Endothelial cell of umbilical vein (primary cell): Measurements from ENCODE around the gene PABPC4L. TPM values are rescaled to one million over a fixed set of nuclear protein-coding genes. Genes with fewer than 3 reads are reported as not detected.

ENCODE experiments used
- BruUV-seq: library from RNA; stranded (reverse); fragments of 400-500 nt; replicated peaks from 2 replicates; lab custom pipeline; 2021; lab: Mats Ljungman, UMichigan
- CTCF ChIA-PET: fragments of 300-600, 350-600 bp; sonication (Branson Sonifier 250); formaldehyde crosslinking; loops from one replicate; lab custom pipeline; 2021; ENCODE audit warnings: antibody characterized with exemption, inconsistent platforms; lab: Charles Lee
- POLR2A ChIA-PET: fragments of 300-600, 350-600 bp; sonication (Branson Sonifier 250); formaldehyde crosslinking; loops from one replicate; lab custom pipeline; 2021; ENCODE audit warnings: antibody characterized with exemption, inconsistent platforms; lab: Charles Lee
- DNase-seq: peaks from one replicate; pipeline ENCODE4 v3.0.0-alpha.2; 2011; ENCODE audit warnings: low read depth, low spot score
- FAIRE-seq: peaks from 2 replicates; lab custom pipeline; 2011; peaks lifted over from hg19 to GRCh38; lab: Jason Lieb, UNC
- H2AFZ ChIP-seq: 2 replicates; pipeline ENCODE4 v1.6.0; 2012; ENCODE audit warnings: low read depth, low read length, control low read depth, inconsistent platforms
- H3K27ac ChIP-seq: 2 replicates; pipeline ENCODE4 v1.5.1; 2011; ENCODE audit warnings: low read depth, mild to moderate bottlenecking, control low read depth, low read length, moderate library complexity; ENCODE audit not compliant: insufficient read depth
- H3K27me3 ChIP-seq, 2 experiments: 2 replicates each; pipeline versions ENCODE4 v1.6.0 to v1.6.1; 2011; ENCODE audit warnings: low read length in 2 of 2, mixed read lengths in 1 of 2; ENCODE audit not compliant: control insufficient read depth in 2 of 2, insufficient read depth in 2 of 2
- H3K36me3 ChIP-seq, 2 experiments: 2 replicates in 1 of 2; 3 replicates in 1 of 2; pipeline ENCODE4 v1.5.1; 2011; ENCODE audit warnings: low read length in 2 of 2, mild to moderate bottlenecking in 1 of 2, moderate library complexity in 1 of 2; ENCODE audit not compliant: control insufficient read depth in 2 of 2, insufficient read depth in 2 of 2; ENCODE audit errors: extremely low read depth in 1 of 2
- H3K4me1 ChIP-seq: 3 replicates; pipeline ENCODE4 v1.5.1; 2011; ENCODE audit warnings: mild to moderate bottlenecking, low read length; ENCODE audit not compliant: control insufficient read depth, insufficient read depth; ENCODE audit errors: extremely low read depth
- H3K4me2 ChIP-seq: 2 replicates; pipeline ENCODE4 v1.6.1; 2011; ENCODE audit warnings: low read length, control low read depth, mixed read lengths; ENCODE audit not compliant: insufficient read depth
- H3K4me3 ChIP-seq, 3 experiments: fragments of 200-600 bp in 1 of 3; sonication (generic), shearing (Covaris generic) in 1 of 3; replicated peaks in 1 of 3; 2 replicates each; pipeline ENCODE4 v1.5.1; 2011 to 2016; ENCODE audit warnings: control low read depth in 3 of 3, low read length in 3 of 3, mild to moderate bottlenecking in 2 of 3, inconsistent platforms in 1 of 3, low read depth in 1 of 3, moderate library complexity in 1 of 3; ENCODE audit not compliant: insufficient read depth in 1 of 3
- H3K79me2 ChIP-seq: 2 replicates; pipeline ENCODE4 v1.6.0; 2012; ENCODE audit warnings: low read length, inconsistent platforms; ENCODE audit not compliant: control insufficient read depth, insufficient read depth
- H3K9ac ChIP-seq: replicated peaks from 2 replicates; pipeline ENCODE3; 2011; ENCODE audit warnings: low read length, control low read depth; ENCODE audit not compliant: insufficient read depth; ENCODE audit errors: extremely low read depth
- H3K9me1 ChIP-seq: replicated peaks from 3 replicates; pipeline ENCODE4 v1.6.0; 2011; ENCODE audit warnings: mild to moderate bottlenecking, low read length; ENCODE audit not compliant: control insufficient read depth, insufficient read depth; ENCODE audit errors: extremely low read depth
- H3K9me3 ChIP-seq: replicated peaks from 2 replicates; pipeline ENCODE4 v1.5.1; 2012; ENCODE audit warnings: low read length, inconsistent platforms; ENCODE audit not compliant: control insufficient read depth, insufficient read depth
- H4K20me1 ChIP-seq: replicated peaks from 2 replicates; pipeline ENCODE3; 2011; ENCODE audit warnings: mild to moderate bottlenecking, low read length; ENCODE audit not compliant: control insufficient read depth, insufficient read depth; ENCODE audit errors: extremely low read depth
- EZH2 ChIP-seq: IDR thresholded peaks from 2 replicates; pipeline ENCODE4 v1.6.1; 2012; ENCODE audit warnings: borderline replicate concordance, low read depth, mild to moderate bottlenecking, moderate library complexity, low read length, inconsistent platforms; ENCODE audit not compliant: severe bottlenecking
- FOS ChIP-seq: IDR thresholded peaks from 2 replicates; pipeline ENCODE4 v1.6.1; 2011; ENCODE audit warnings: mild to moderate bottlenecking, low read length, moderate library complexity, borderline replicate concordance; ENCODE audit not compliant: insufficient read depth
- GATA2 ChIP-seq: IDR thresholded peaks from 2 replicates; pipeline ENCODE4 v1.7.0; 2011; ENCODE audit warnings: low read depth, mild to moderate bottlenecking, moderate library complexity, mixed read lengths, low read length; ENCODE audit not compliant: insufficient read length, insufficient read depth
- JUN ChIP-seq: IDR thresholded peaks from 2 replicates; pipeline ENCODE4 v1.6.1; 2011; ENCODE audit warnings: borderline replicate concordance, low read depth; ENCODE audit not compliant: insufficient read length, insufficient read depth
- MYC ChIP-seq: IDR thresholded peaks from one replicate; pipeline ENCODE4 v1.6.1; 2011; ENCODE audit warnings: mild to moderate bottlenecking, low read depth, low read length
- POLR2A ChIP-seq: IDR thresholded peaks from 2 replicates; pipeline ENCODE4 v1.6.1; 2012; ENCODE audit warnings: low read depth, mild to moderate bottlenecking, control low read depth, low read length
- POLR2AphosphoS5 ChIP-seq: IDR thresholded peaks from 2 replicates; pipeline ENCODE4 v1.6.1; 2012; ENCODE audit warnings: low read depth, mild to moderate bottlenecking, control low read depth, low read length, moderate library complexity; ENCODE audit not compliant: insufficient read depth
- dilution Hi-C: fragments of 300-500 bp; cut with MboI; formaldehyde crosslinking; loops from one replicate; pipeline ENCODE4 v1.15.0; 2019; ENCODE audit warnings: low sequenced_read_pairs; ENCODE audit not compliant: extremely low pct_ligation_motif_present
- intact Hi-C: fragments of 100-400 bp; cut with micrococcal nuclease; formaldehyde crosslinking; loops from one replicate; pipeline ENCODE4 v1.10.0; 2022
- polyA plus RNA-seq, 4 experiments: library from polyadenylated mRNA; depleted of rRNA in 3 of 4; stranded (reverse) in 3 of 4; unstranded in 1 of 4; fragments of >200 nt; gene quantifications; 2 replicates each; pipeline versions ENCODE4 v1.2.1 to v1.2.3, GENCODE V29; 2011 to 2012; ENCODE audit warnings: missing spikeins in 1 of 4
- total RNA-seq: library from RNA; stranded (reverse); gene quantifications from 2 replicates; pipeline ENCODE4 v1.2.3, GENCODE V29; 2021
- TF ChIP-seq, protein P1 (sequence below): IDR thresholded peaks from 2 replicates; pipeline ENCODE4 v1.6.1; 2011; ENCODE audit not compliant: insufficient read depth, insufficient read length
- TF ChIP-seq, protein P2 (sequence below), 2 donors: IDR thresholded peaks; 1 replicate in 1 of 2; 2 replicates in 1 of 2; pipeline ENCODE4 v1.5.1; 2011; ENCODE audit warnings: low read length in 2 of 2, mild to moderate bottlenecking in 2 of 2, moderate library complexity in 2 of 2, control low read depth in 1 of 2, inconsistent platforms in 1 of 2, low read depth in 1 of 2; ENCODE audit not compliant: insufficient read depth in 1 of 2; ENCODE audit errors: extremely low read depth in 1 of 2

PABPC4L gene
- total and polyA plus RNA-seq, 2 donors (not counting 3 experiments of a cell fraction or from before 2014, with no cell fraction given): 0.51 to 1.3 TPM

DNA sequence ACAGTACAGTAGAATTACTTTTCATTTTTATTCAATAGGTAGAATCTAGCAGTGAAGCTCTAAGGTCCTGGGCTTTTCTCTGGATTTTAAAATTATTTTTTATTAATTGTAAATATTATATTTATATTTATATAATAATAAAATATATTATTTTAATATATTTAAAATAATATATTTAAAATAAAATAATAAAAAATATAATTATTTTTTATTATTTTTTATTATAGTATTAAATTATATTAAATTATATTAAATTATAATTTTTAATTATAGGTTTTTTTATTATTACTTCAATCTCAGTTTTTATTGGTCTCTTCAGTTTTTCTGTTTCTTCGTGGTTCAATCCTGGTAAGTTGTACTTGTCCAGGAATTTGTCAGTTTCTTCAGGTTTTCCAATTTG lies 49.7 kb upstream of the PABPC4L start:
- no peaks in the 10 kb centered on the region for H3K9me3 ChIP-seq
- no peaks in the 10 kb centered on the region for H3K36me3 ChIP-seq
- no peak overlapping the region for H3K9ac ChIP-seq
- no TSS peak for BruUV-seq
- H3K4me3 ChIP-seq: no peak overlapping the region
- CTCF ChIA-PET: no interaction called here
- intact Hi-C loops (no loop called here), dilution Hi-C loops (no loop called here)
- no peak for TF ChIP-seq FOS
- TF ChIP-seq JUN: no peak
- TF ChIP-seq EZH2: no peak
- TF ChIP-seq GATA2: no peak
- TF ChIP-seq MYC: no peak
- TF ChIP-seq, protein P1, sequence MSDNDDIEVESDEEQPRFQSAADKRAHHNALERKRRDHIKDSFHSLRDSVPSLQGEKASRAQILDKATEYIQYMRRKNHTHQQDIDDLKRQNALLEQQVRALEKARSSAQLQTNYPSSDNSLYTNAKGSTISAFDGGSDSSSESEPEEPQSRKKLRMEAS: no peak
- TF ChIP-seq POLR2A: no peak
- TF ChIP-seq, protein P2, sequence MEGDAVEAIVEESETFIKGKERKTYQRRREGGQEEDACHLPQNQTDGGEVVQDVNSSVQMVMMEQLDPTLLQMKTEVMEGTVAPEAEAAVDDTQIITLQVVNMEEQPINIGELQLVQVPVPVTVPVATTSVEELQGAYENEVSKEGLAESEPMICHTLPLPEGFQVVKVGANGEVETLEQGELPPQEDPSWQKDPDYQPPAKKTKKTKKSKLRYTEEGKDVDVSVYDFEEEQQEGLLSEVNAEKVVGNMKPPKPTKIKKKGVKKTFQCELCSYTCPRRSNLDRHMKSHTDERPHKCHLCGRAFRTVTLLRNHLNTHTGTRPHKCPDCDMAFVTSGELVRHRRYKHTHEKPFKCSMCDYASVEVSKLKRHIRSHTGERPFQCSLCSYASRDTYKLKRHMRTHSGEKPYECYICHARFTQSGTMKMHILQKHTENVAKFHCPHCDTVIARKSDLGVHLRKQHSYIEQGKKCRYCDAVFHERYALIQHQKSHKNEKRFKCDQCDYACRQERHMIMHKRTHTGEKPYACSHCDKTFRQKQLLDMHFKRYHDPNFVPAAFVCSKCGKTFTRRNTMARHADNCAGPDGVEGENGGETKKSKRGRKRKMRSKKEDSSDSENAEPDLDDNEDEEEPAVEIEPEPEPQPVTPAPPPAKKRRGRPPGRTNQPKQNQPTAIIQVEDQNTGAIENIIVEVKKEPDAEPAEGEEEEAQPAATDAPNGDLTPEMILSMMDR (IDR thresholded peaks at IDR 0.05; ENCODE audit: extremely low read depth in 1 of 2, insufficient read depth in 1 of 2, low read depth in 1 of 2, low read length in 2 of 2): no peak
- no peak for TF ChIP-seq POLR2AphosphoS5
- no peaks in the 10 kb centered on the region for H3K27me3 ChIP-seq
- H3K79me2 ChIP-seq: no peaks in the 10 kb centered on the region
- H3K9me1 ChIP-seq: no peaks in the 10 kb centered on the region
- no peak overlapping the region for H3K27ac ChIP-seq
- POLR2A ChIA-PET: no interaction called here
- H3K4me2 ChIP-seq: no peak overlapping the region
- H3K4me1 ChIP-seq: no peaks in the 10 kb centered on the region
- FAIRE-seq (no peak), DNase-seq (no peak)
- H4K20me1 ChIP-seq: no peaks in the 10 kb centered on the region
- H2AFZ ChIP-seq: no peak overlapping the region
